Measurements from ENCODE around the gene TRIM52. TPM values are rescaled to one million over a fixed set of nuclear protein-coding genes. Genes with fewer than 3 reads are reported as not detected.

Gene TRIM52
- total RNA-seq, 2 donors from 2014 or later = 5.3 to 5.9 TPM

GRCh38 chr5:181223058-181223728 lies 37.8 kb downstream of the TRIM52 start, which contains the start of gene TRIM41:
TRIM41 (plus strand) TSS chr5:181223281; CDS start chr5:181224000, 719 bp downstream.
- Histone ChIP-seq H3K9me3 (ENCODE audit: control insufficient read depth, low read length) (no peaks in the 10 kb centered on the region), H3K27ac (ENCODE audit: low read depth, low read length) (peak within 1 kb of the TSS; percentile 92), H3K4me1 (ENCODE audit: control insufficient read depth, insufficient read depth, low read length) (peaks cover 2% of the 10 kb centered on the region), H3K9ac (ENCODE audit: extremely low read depth, low read length, poor library complexity, severe bottlenecking) (peak within 1 kb of the TSS; percentile 51), H3K36me3 (ENCODE audit: control insufficient read depth, insufficient read depth, low read length) (peaks cover 19% of the 10 kb centered on the region), H3K4me3 (ENCODE audit: low read length) (peak within 1 kb of the TSS; percentile 93), H3K27me3 (ENCODE audit: control insufficient read depth, insufficient read depth, low read length, poor library complexity, severe bottlenecking) (no peaks in the 10 kb centered on the region)
- H3K4me1 Mint-ChIP-seq = peaks cover 6% of the 10 kb centered on the region
- 0% methylated on average over 1 to 59 of the region's 59 CpGs for WGBS, 2 experiments (ENCODE audit: insufficient coverage in 1 of 2, insufficient read length in 1 of 2)
- H3K27me3 Mint-ChIP-seq (ENCODE audit: insufficient read depth) = peaks cover 8% of the 10 kb centered on the region
- TF ChIP-seq CTCF (conservative IDR thresholded peaks at IDR 0.05) = no peak
- DNase-seq = peak; percentile 99
- peaks cover 9% of the 10 kb centered on the region for H3K36me3 Mint-ChIP-seq (ENCODE audit: low read depth)
- no peaks in the 10 kb centered on the region for H3K9me3 Mint-ChIP-seq
- H3K4me3 Mint-ChIP-seq = peak within 1 kb of the TSS; percentile 92
- H3K27ac Mint-ChIP-seq = peak within 1 kb of the TSS; percentile 97

DNA sequence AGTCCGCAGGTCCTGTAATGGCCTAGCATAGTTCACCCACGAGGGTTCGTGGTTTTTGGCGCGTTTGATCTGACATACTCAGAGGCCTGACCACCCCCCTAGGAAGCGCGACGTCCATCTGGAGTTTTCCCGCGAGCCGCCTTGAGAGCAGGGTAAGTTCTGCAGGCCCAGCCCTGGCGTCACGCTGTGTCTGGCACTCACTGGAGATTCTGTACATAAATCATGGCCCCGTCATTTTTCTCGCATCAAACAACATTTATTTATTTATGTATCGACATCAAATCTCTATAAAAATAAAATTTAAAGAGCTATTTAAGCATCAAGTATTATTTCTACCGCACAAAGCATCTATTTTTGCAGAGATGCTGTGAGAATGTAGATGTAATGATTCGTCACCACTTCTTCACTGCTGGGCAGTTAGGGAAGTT lies 38.3 kb downstream of the TRIM52 start:
- WGBS, 2 experiments (ENCODE audit: insufficient coverage in 1 of 2, insufficient read length in 1 of 2) = 0% methylated on average over 11 to 18 of the region's 18 CpGs
- no peaks in the 10 kb centered on the region for H3K9me3 Mint-ChIP-seq
- peaks cover 6% of the 10 kb centered on the region for H3K4me1 Mint-ChIP-seq
- peaks cover 12% of the 10 kb centered on the region for H3K27me3 Mint-ChIP-seq (ENCODE audit: insufficient read depth)
- Histone ChIP-seq H3K36me3 (ENCODE audit: control insufficient read depth, insufficient read depth, low read length) (peaks cover 13% of the 10 kb centered on the region), H3K4me1 (ENCODE audit: control insufficient read depth, insufficient read depth, low read length) (peaks cover 2% of the 10 kb centered on the region), H3K4me3 (ENCODE audit: low read length) (peak overlapping the region; percentile 93), H3K27ac (ENCODE audit: low read depth, low read length) (peak overlapping the region; percentile 92), H3K9me3 (ENCODE audit: control insufficient read depth, low read length) (no peaks in the 10 kb centered on the region), H3K9ac (ENCODE audit: extremely low read depth, low read length, poor library complexity, severe bottlenecking) (peak overlapping the region; percentile 50), H3K27me3 (ENCODE audit: control insufficient read depth, insufficient read depth, low read length, poor library complexity, severe bottlenecking) (no peaks in the 10 kb centered on the region)
- H3K36me3 Mint-ChIP-seq (ENCODE audit: low read depth) = peaks cover 9% of the 10 kb centered on the region
- peak overlapping the region; percentile 92 for H3K4me3 Mint-ChIP-seq
- TF ChIP-seq CTCF (conservative IDR thresholded peaks at IDR 0.05) = peak; percentile 39
- no peak for DNase-seq
- H3K27ac Mint-ChIP-seq = peak overlapping the region; percentile 95

GRCh38 chr5:181221792-181222629 lies 38.9 kb downstream of the TRIM52 start:
- Mint-ChIP-seq H3K36me3 (ENCODE audit: low read depth) (peaks cover 5% of the 10 kb centered on the region), H3K9me3 (no peaks in the 10 kb centered on the region), H3K4me1 (peaks cover 6% of the 10 kb centered on the region), H3K4me3 (peak overlapping the region; percentile 92), H3K27me3 (ENCODE audit: insufficient read depth) (peaks cover 16% of the 10 kb centered on the region), H3K27ac (peak overlapping the region; percentile 95)
- no peak for TF ChIP-seq CTCF (conservative IDR thresholded peaks at IDR 0.05)
- H3K4me1 ChIP-seq (ENCODE audit: control insufficient read depth, insufficient read depth, low read length) = peaks cover 2% of the 10 kb centered on the region
- peak; percentile 100 for DNase-seq
- H3K9me3 ChIP-seq (ENCODE audit: control insufficient read depth, low read length) = no peaks in the 10 kb centered on the region
- H3K36me3 ChIP-seq (ENCODE audit: control insufficient read depth, insufficient read depth, low read length) = peaks cover 9% of the 10 kb centered on the region
- peak overlapping the region; percentile 93 for H3K4me3 ChIP-seq (ENCODE audit: low read length)
- 3 to 5% methylated on average over 31 to 50 of the region's 50 CpGs for WGBS, 2 experiments (ENCODE audit: insufficient coverage in 1 of 2, insufficient read length in 1 of 2)
- peak overlapping the region; percentile 48 for H3K27ac ChIP-seq (ENCODE audit: low read depth, low read length)
- no peaks in the 10 kb centered on the region for H3K27me3 ChIP-seq (ENCODE audit: control insufficient read depth, insufficient read depth, low read length, poor library complexity, severe bottlenecking)
- peak overlapping the region; percentile 51 for H3K9ac ChIP-seq (ENCODE audit: extremely low read depth, low read length, poor library complexity, severe bottlenecking)
